Naive thymus-derived CD4-positive, alpha-beta T cell (primary cell): Measurements from ENCODE around the gene RASGRF1. TPM values are rescaled to one million over a fixed set of nuclear protein-coding genes. Genes with fewer than 3 reads are reported as not detected.
"Not testable (repeated sequence)": the region's sequence is repeated elsewhere in the genome, so short reads cannot be mapped to it uniquely, and the experiment has no call there.

Experiments used
- ATAC-seq: fragments of 150-1000 bp; cut with Tn5 transposase; 2 replicates; pipeline ENCODE4 v1.10.0; 2021; ENCODE audit warnings: mild to moderate bottlenecking, moderate library complexity
- CTCF ChIA-PET: fragments of 350-600 bp; sonication (Branson Sonifier 250); formaldehyde crosslinking; loops from one replicate; lab custom pipeline; 2021; ENCODE audit warnings: antibody characterized with exemption; lab: Charles Lee
- POLR2A ChIA-PET: fragments of 350-600 bp; sonication (Branson Sonifier 250); formaldehyde crosslinking; loops from one replicate; lab custom pipeline; 2021; ENCODE audit warnings: antibody characterized with exemption, inconsistent platforms; lab: Charles Lee
- DNase-seq, 9 donors: peaks; one replicate each; pipeline versions ENCODE4 v3.0.0 to v3.0.0-alpha.2; 2020 to 2022; ENCODE audit warnings: mixed read lengths in 1 of 9
- H3K27ac ChIP-seq: one replicate; pipeline ENCODE4 v1.7.0; 2013; ENCODE audit warnings: mild to moderate bottlenecking, low read depth, low read length, moderate library complexity
- H3K27me3 ChIP-seq, 2 donors: one replicate each; pipeline ENCODE4 v1.7.0; 2013; ENCODE audit warnings: low read length in 2 of 2, mild to moderate bottlenecking in 2 of 2, moderate library complexity in 2 of 2; ENCODE audit not compliant: control insufficient read depth in 2 of 2, insufficient read depth in 2 of 2
- H3K36me3 ChIP-seq, 3 experiments: 1 replicate in 2 of 3; 2 replicates in 1 of 3; pipeline ENCODE4 v1.7.0; 2013; ENCODE audit warnings: low read length in 3 of 3, mild to moderate bottlenecking in 3 of 3, moderate library complexity in 1 of 3; ENCODE audit not compliant: insufficient read depth in 3 of 3, control insufficient read depth in 2 of 3
- H3K4me1 ChIP-seq, 2 donors: one replicate each; pipeline ENCODE4 v1.7.0; 2013; ENCODE audit warnings: low read length in 2 of 2, mild to moderate bottlenecking in 2 of 2, moderate library complexity in 1 of 2; ENCODE audit not compliant: control insufficient read depth in 2 of 2, insufficient read depth in 2 of 2
- H3K4me3 ChIP-seq: 2 replicates; pipeline ENCODE4 v1.7.0; 2013; ENCODE audit warnings: mild to moderate bottlenecking, low read length
- H3K9me3 ChIP-seq, 3 experiments: 1 replicate in 2 of 3; 2 replicates in 1 of 3; pipeline ENCODE4 v1.7.0; 2013; ENCODE audit warnings: low read length in 3 of 3; ENCODE audit not compliant: control insufficient read depth in 2 of 3
- H3K27ac Mint-ChIP-seq, 9 donors: one replicate each; pipeline ENCODE4 v1.8.0; 2020 to 2022; ENCODE audit warnings: mixed read lengths in 9 of 9, mild to moderate bottlenecking in 8 of 9, moderate library complexity in 5 of 9, inconsistent platforms in 2 of 9
- H3K27me3 Mint-ChIP-seq, 5 donors: one replicate each; pipeline ENCODE4 v1.8.0; 2021 to 2022; ENCODE audit warnings: mixed read lengths in 5 of 5, mild to moderate bottlenecking in 1 of 5
- H3K36me3 Mint-ChIP-seq, 5 donors: one replicate each; pipeline ENCODE4 v1.8.0; 2020 to 2022; ENCODE audit warnings: mixed read lengths in 5 of 5, mild to moderate bottlenecking in 3 of 5, inconsistent platforms in 1 of 5
- H3K4me1 Mint-ChIP-seq, 7 donors: one replicate each; pipeline ENCODE4 v1.8.0; 2020 to 2022; ENCODE audit warnings: mixed read lengths in 7 of 7, mild to moderate bottlenecking in 3 of 7, inconsistent platforms in 1 of 7
- H3K4me3 Mint-ChIP-seq, 10 donors: one replicate each; pipeline ENCODE4 v1.8.0; 2020 to 2022; ENCODE audit warnings: mild to moderate bottlenecking in 10 of 10, mixed read lengths in 10 of 10, moderate library complexity in 6 of 10, inconsistent platforms in 2 of 10
- H3K9me3 Mint-ChIP-seq, 11 donors: one replicate each; pipeline ENCODE4 v1.8.0; 2020 to 2022; ENCODE audit warnings: mixed read lengths in 11 of 11, mild to moderate bottlenecking in 4 of 11, inconsistent platforms in 1 of 11, moderate library complexity in 1 of 11
- intact Hi-C, 2 donors: fragments of 100-400 bp; cut with micrococcal nuclease; formaldehyde crosslinking; loops; one replicate each; pipeline ENCODE4 v1.15.1; 2023
- polyA plus RNA-seq, 2 donors: library from polyadenylated mRNA; unstranded; fragments of 300-500 nt; fragmentation: Illumina TruSeq; gene quantifications; one replicate each; pipeline ENCODE4 v1.2.3, GENCODE V29; 2021
- total RNA-seq, 6 experiments: library from RNA in 5 of 6; stranded (reverse) in 5 of 6; gene quantifications; 1 replicate in 5 of 6; 2 replicates in 1 of 6; pipeline ENCODE4 v1.2.3 and lab custom pipeline; 2021 to 2026

Gene RASGRF1
- total and polyA plus RNA-seq, 7 experiments from 2014 or later: 0.07 to 0.10 TPM; not detected in 5

DNA sequence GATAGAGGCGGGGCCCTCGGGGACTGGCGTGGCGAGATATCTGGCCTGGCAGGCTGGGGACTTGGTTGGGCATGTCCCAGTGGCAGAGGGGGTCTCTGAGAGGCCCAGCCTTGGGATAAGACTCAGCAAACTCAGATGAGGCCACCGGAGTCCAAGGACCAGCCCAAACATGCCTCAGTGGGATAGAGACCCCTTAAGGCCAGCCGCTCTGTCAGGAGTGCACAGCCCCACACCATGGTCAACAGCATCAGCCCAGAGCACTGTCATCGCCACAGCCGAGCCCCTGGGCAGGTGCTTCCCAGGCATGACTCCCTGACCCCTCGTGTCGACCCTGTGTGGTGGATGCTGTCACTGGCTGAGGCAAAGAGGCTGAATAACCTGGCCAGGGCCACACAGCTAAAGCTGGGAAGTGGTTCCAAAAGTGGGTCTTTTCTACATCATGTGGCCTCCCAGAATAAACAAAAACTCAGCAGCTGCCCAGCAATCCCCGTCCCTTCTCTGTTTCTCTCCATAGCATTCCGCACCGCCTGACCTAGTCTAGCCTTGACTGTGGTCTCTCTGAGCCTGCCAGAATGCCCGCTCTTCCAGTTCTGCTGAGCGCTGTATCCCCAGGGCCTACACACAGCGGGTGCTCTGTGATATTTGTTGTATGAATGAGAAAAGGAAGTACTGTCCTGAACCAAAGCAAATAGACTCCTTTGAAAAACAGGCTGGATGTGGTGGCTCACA, 160.9 kb downstream of the RASGRF1 start:
- Histone ChIP-seq H3K36me3 (peaks cover 0 to 5% (median 0%) of the 10 kb centered on the region in 3 experiments), H3K4me1 (no peaks in the 10 kb centered on the region), H3K27me3 (no peaks in the 10 kb centered on the region), H3K27ac (no peak overlapping the region), H3K4me3 (no peak overlapping the region), H3K9me3 (no peaks in the 10 kb centered on the region)
- POLR2A ChIA-PET: no interaction called here
- ATAC-seq (no peak), DNase-seq (no peak)
- peaks cover 0 to 17% (median 3%) of the 10 kb centered on the region in 5 donors for H3K36me3 Mint-ChIP-seq
- H3K4me1 Mint-ChIP-seq: peaks cover 0 to 8% (median 0%) of the 10 kb centered on the region in 7 donors
- H3K27ac Mint-ChIP-seq: no peak overlapping the region
- no peak overlapping the region for H3K4me3 Mint-ChIP-seq
- H3K9me3 Mint-ChIP-seq: no peaks in the 10 kb centered on the region
- H3K27me3 Mint-ChIP-seq: peaks cover 0 to 4% (median 0%) of the 10 kb centered on the region in 5 donors
- intact Hi-C loops: no loop called here
- CTCF ChIA-PET: no interaction called here

DNA sequence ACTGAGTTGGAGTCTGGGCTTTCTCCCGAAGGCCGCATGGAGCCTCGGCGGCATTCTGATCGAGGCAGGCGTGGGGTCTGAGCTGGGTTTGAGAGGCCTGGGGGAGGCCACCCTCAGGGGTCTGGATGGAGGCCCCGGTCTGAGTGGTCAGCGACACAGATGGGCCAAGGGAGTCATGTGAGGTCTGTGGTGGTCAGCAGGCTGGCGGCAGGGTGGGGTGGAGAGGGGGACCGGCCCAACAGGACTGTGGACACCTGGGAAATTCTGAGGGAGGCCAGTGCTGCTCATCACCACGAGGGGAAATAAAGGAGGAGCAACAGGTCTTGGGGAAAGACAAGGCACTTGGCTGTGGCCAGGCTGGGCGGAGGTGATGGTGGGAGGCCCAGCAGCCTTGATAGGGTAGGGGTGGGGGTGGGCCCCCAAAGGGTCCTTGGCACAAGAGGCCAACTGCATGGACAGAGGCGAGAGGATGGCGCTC, 161.9 kb downstream of the RASGRF1 start:
- Histone ChIP-seq H3K36me3 (peaks cover 0 to 5% (median 0%) of the 10 kb centered on the region in 3 experiments), H3K4me3 (no peak overlapping the region), H3K27me3 (no peaks in the 10 kb centered on the region), H3K4me1 (no peaks in the 10 kb centered on the region), H3K9me3 (no peaks in the 10 kb centered on the region), H3K27ac (no peak overlapping the region)
- H3K27me3 Mint-ChIP-seq: no peaks in the 10 kb centered on the region
- H3K4me3 Mint-ChIP-seq: no peak overlapping the region
- DNase-seq: no peak
- H3K9me3 Mint-ChIP-seq: no peaks in the 10 kb centered on the region
- no peak for ATAC-seq
- H3K36me3 Mint-ChIP-seq: peaks cover 0 to 17% (median 3%) of the 10 kb centered on the region in 5 donors
- CTCF ChIA-PET: no interaction called here
- intact Hi-C loops: no loop called here
- POLR2A ChIA-PET: no interaction called here
- H3K27ac Mint-ChIP-seq: peak overlapping the region in 1 of 9 donors; percentile 22
- peaks cover 0 to 4% (median 0%) of the 10 kb centered on the region in 7 donors for H3K4me1 Mint-ChIP-seq

DNA sequence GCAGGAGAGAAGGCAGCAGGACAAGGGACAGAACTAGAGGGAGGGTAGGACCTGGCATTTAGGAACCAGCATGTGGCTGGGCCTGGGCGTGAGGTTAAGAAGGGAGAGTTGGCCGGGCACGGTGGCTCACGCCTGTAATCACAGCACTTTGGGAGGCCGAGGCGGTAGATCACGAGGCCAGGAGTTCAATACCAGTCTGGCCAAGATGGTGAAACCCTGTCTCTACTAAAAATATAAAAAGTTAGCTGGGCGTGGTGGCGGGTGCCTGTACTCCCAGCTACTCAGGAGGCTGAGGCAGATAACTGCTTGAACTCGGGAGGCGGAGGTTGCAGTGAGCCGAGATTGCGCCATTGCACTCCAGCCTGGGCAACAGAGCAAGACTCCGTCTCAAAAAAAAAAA, 162.4 kb downstream of the RASGRF1 start:
- H3K9me3 ChIP-seq, H3K4me1 ChIP-seq, H3K36me3 ChIP-seq, intact Hi-C loops, CTCF ChIA-PET, H3K9me3 Mint-ChIP-seq, H3K27me3 ChIP-seq, H3K4me3 Mint-ChIP-seq, H3K4me1 Mint-ChIP-seq, H3K4me3 ChIP-seq, POLR2A ChIA-PET, ATAC-seq, H3K27ac ChIP-seq, DNase-seq, H3K27me3 Mint-ChIP-seq: not testable (repeated sequence)
- Mint-ChIP-seq H3K27ac (peak overlapping the region in 3 of 9 donors; percentile 14 to 79 (median 39)), H3K36me3 (peaks cover 0 to 17% (median 3%) of the 10 kb centered on the region in 5 donors)

DNA sequence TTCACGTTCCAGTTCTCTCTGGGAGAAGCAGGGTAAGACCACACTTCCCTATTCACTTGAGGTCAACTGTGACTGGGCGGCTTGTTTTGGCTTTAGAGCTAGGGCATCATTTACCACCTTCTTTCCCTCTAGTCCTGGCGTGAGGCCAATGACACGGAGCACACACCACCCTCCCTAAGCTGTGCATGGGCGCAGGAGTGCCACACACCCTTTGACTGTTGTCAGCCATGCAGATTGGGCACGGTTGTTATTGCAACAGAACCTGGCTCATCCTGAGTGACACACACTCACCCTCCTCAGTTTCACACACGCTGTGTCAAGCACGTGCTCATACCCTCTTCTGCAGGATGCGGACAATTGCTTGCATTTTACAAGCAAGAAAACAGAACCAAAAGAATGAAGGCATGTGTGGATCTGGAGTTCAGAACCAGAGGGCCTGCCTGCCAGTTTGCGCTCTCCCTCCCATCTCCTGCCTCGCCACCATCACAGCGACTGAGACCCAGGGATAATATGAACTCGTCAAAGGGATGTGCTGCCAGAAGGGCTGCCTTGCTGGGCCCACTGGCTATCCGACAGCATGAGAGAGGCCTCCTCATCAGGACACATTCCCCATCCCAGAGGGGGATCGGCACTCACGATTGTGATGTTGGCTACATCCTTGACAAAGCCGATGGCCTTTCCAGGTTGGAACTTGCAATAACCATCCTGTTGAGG, 163.3 kb downstream of the RASGRF1 start:
- POLR2A ChIA-PET: no interaction called here

DNA sequence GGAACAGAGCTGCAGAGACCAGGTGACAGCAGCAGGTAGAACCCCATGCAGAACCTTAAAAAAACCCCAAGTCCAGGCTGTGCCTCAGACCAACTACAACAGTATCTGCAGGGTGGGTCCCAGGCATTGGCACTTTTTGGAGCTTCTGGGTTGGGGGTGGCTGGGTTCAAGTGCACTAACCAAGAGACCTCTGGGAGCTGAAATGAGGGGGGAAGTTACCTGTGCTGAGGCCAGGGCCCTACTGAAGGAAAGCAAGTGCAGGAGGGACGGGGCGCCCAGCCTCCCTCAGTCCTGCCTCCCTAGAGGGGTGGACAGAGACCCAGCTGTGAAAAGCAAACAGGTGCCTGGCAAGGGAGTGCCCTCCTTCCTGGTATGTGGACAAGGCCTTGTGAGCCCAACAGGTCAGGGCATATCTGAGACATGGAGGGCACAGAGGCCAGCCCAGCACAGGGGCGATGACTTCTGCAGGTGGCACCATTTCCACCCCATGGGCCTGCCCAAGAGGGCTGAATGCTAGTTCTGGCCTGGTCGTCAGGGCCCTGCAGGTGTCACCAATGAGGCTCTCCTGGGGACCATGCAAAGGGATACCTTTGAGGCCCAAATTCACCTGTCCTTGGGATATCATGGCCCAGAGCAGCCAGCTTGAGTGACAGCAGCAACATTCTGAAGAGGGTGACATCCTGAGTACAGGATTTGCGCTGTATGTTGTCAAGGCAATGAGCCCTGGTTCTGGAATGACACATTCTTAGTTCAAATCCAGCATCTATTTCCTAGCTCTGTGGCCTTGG, 164.4 kb downstream of the RASGRF1 start:
- no peaks in the 10 kb centered on the region for H3K9me3 ChIP-seq
- no peaks in the 10 kb centered on the region for H3K27me3 Mint-ChIP-seq
- H3K27ac ChIP-seq: no peak overlapping the region
- H3K4me3 Mint-ChIP-seq: no peak overlapping the region
- intact Hi-C loops: no loop called here
- peak overlapping the region in 3 of 9 donors; percentile 10 to 53 (median 53) for H3K27ac Mint-ChIP-seq
- ATAC-seq (no peak), DNase-seq (no peak)
- no peaks in the 10 kb centered on the region for H3K27me3 ChIP-seq
- no peak overlapping the region for H3K4me3 ChIP-seq
- H3K36me3 ChIP-seq: peaks cover 3 to 26% (median 13%) of the 10 kb centered on the region in 3 experiments
- H3K36me3 Mint-ChIP-seq: peaks cover 0 to 22% (median 3%) of the 10 kb centered on the region in 5 donors
- ChIA-PET POLR2A (no interaction called here), CTCF (no interaction called here)
- peaks cover 0 to 4% (median 0%) of the 10 kb centered on the region in 7 donors for H3K4me1 Mint-ChIP-seq
- H3K9me3 Mint-ChIP-seq: no peaks in the 10 kb centered on the region
- H3K4me1 ChIP-seq: no peaks in the 10 kb centered on the region

More for the DNA sequence above, 163.3 kb downstream of the RASGRF1 start:
- ATAC-seq: peak; percentile 68
- no peaks in the 10 kb centered on the region for H3K27me3 ChIP-seq
- Mint-ChIP-seq H3K36me3 (peaks cover 0 to 17% (median 3%) of the 10 kb centered on the region in 5 donors), H3K27ac (peak overlapping the region in 3 of 9 donors; percentile 29 to 70 (median 39)), H3K27me3 (no peaks in the 10 kb centered on the region), H3K9me3 (no peaks in the 10 kb centered on the region), H3K4me1 (peaks cover 0 to 4% (median 0%) of the 10 kb centered on the region in 7 donors), H3K4me3 (no peak overlapping the region)
- H3K36me3 ChIP-seq: peaks cover 0 to 15% (median 3%) of the 10 kb centered on the region in 3 experiments
- CTCF ChIA-PET: no interaction called here
- no peak overlapping the region for H3K4me3 ChIP-seq
- no peaks in the 10 kb centered on the region for H3K4me1 ChIP-seq
- intact Hi-C loops: no loop called here
- H3K27ac ChIP-seq: no peak overlapping the region
- DNase-seq: no peak
- no peaks in the 10 kb centered on the region for H3K9me3 ChIP-seq

DNA sequence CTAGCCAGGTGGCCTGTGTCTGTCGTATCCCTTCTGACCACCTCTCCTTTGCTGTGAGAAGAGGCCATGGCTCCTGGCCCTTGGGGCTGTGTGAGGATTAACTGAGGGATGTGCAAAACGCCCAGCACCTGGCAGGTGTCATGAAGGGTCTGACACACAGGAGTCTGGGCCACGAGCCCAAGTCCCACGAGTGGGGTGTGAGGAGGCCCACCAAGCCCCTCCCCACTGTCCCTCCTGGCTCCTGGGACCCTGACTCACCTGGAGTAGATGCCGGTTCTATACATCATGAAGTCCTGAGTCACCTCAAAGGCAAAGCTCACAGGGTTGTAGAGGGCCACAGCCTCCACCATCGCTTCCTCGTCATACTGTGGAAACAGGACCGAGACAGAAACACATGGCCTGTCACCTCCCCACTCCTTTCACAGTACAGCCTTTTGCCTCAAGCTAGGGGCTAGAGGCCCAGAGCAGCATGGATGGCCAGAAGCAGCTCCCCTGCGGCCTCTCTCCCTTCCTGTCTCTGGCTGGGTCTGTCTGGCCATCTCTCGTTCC, 165.4 kb downstream of the RASGRF1 start:
- no peak overlapping the region for H3K27ac ChIP-seq
- H3K27me3 ChIP-seq: no peaks in the 10 kb centered on the region
- ATAC-seq: no peak
- peaks cover 3 to 28% (median 16%) of the 10 kb centered on the region in 3 experiments for H3K36me3 ChIP-seq
- Mint-ChIP-seq H3K4me1 (peaks cover 0 to 6% (median 0%) of the 10 kb centered on the region in 7 donors), H3K27ac (peak overlapping the region in 4 of 9 donors; percentile 51 to 74 (median 55)), H3K27me3 (no peaks in the 10 kb centered on the region), H3K4me3 (no peak overlapping the region), H3K36me3 (peaks cover 0 to 24% (median 3%) of the 10 kb centered on the region in 5 donors), H3K9me3 (no peaks in the 10 kb centered on the region)
- ChIA-PET CTCF (no interaction called here), POLR2A (interaction anchor here (0.6 kb wide), 1 partner anchor 29 kb away, joined by 6 read pairs; no protein-coding TSS in a partner anchor)
- DNase-seq: no peak
- no peaks in the 10 kb centered on the region for H3K9me3 ChIP-seq
- intact Hi-C loops: no loop called here
- no peak overlapping the region for H3K4me3 ChIP-seq
- H3K4me1 ChIP-seq: no peaks in the 10 kb centered on the region
